HPDE6-E6E7 (cell line): ENCODE measurements around the gene BEND2.

ENCODE experiments used
- DNase-seq: peaks from one replicate; pipeline ENCODE4 v3.0.0; 2011; ENCODE audit warnings: missing footprints; ENCODE audit errors: extremely low spot score

The BEND2 gene

DNA sequence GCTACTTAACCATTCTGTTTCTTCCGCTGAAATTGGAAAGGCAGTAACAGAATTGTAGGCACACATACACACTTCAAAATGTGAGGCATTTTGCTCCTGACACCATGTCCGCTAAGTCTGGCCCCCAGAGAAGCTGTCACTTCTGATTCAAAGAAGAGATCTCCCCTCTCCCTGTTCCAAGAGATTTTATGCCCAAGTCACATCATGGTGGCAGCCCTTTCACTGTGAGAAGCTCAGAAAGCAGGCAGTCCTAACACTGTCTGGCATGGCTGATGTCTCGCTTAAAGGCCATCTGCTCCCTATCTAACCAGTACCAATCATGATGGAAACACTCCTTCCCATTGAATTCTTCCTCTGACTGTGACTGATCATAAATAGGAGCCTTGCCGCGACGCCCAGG lies 83.9 kb downstream of the BEND2 start:
- no peak for DNase-seq

DNA sequence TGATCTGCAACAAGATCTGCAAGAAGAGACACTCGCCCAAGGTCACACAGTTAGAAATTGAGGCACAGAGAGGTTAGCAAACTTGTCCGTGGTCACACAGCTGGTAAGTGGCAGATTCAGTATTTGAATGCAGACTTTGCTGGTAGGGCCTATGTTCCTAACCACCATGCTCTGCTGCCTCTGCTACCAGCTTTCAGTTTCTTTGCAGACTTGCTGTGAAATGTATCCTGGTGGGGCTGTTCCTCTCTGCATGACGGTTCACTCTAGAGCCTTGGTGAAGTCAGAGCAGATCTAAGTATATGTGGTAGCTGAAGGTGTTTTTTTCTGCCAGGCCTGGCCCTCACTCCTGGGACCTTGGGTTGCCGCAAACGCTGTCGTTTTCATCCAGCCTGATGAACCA lies 87.1 kb downstream of the BEND2 start:
- no peak for DNase-seq

- no peak for DNase-seq
These were observed 91.0 kb downstream of the BEND2 start for GRCh38 chrX:18129690-18130089.

GRCh38 chrX:18126971-18127370 lies 93.7 kb downstream of the BEND2 start:
- DNase-seq: no peak

DNA sequence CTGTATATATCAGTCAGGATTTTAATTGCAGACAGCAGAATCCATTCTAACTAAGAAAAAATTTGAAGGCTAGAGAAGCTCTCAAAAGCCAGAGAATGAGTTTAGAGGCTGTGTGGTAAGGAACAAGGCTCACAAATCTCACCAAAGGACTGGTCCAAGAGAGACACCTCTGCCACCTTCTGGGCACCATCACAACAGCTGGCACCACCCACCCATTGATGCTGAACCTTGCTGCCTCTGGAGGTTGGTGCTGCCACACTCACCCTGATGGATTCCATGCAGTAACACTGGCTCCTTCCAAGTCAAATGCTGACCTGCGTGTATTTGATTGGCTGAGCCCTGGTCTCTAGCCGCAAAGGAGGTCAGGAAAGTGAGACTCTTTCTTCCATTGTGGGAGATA lies 100.8 kb downstream of the BEND2 start:
- no peak for DNase-seq
